IPS-15b (cell line): ENCODE measurements around the gene ARHGAP23.

ENCODE experiments used
- H3K27me3 ChIP-seq: one replicate; pipeline ENCODE4 v1.6.1; 2013; ENCODE audit warnings: low read length; ENCODE audit not compliant: control insufficient read depth, insufficient read depth
- H3K36me3 ChIP-seq: one replicate; pipeline ENCODE4 v1.6.1; 2013; ENCODE audit warnings: low read length; ENCODE audit not compliant: control insufficient read depth, insufficient read depth
- H3K4me1 ChIP-seq: one replicate; pipeline ENCODE4 v1.6.1; 2013; ENCODE audit warnings: mild to moderate bottlenecking, low read length; ENCODE audit not compliant: control insufficient read depth, insufficient read depth
- H3K4me3 ChIP-seq: one replicate; pipeline ENCODE4 v1.5.1; 2013; ENCODE audit warnings: low read depth, low read length
- H3K9ac ChIP-seq: one replicate; pipeline ENCODE4 v1.6.1; 2013; ENCODE audit warnings: low read depth, mild to moderate bottlenecking, low read length
- H3K9me3 ChIP-seq: one replicate; pipeline ENCODE4 v1.6.1; 2013; ENCODE audit warnings: mild to moderate bottlenecking, low read length; ENCODE audit not compliant: control insufficient read depth, insufficient read depth

Gene ARHGAP23

DNA sequence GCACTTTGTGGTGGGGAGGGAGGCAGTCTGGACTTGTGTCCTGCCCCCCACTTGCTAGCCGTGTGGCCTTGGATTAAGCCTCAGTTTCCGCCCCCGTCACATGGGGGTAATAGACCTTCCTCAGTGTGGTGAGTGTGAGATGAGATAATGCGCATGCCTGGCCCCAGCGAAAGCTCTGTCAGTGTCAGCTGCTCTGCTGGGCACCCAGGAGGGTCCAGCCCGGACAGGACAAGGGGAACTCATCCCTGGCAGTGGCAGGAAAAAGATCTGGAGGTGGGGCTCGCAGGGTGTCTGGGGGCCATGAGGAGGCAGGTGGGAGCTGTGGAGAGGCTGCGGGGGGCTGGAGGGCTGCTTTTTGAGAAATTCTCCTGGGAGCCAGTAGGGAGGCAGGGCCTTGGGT is 114.0 kb downstream of the ARHGAP23 start:
- no peak overlapping the region for H3K4me3 ChIP-seq
- H3K36me3 ChIP-seq: no peaks in the 10 kb centered on the region
- peaks cover 2% of the 10 kb centered on the region for H3K4me1 ChIP-seq
- H3K9ac ChIP-seq: no peak overlapping the region
- H3K27me3 ChIP-seq: no peaks in the 10 kb centered on the region
- H3K9me3 ChIP-seq: no peaks in the 10 kb centered on the region

DNA sequence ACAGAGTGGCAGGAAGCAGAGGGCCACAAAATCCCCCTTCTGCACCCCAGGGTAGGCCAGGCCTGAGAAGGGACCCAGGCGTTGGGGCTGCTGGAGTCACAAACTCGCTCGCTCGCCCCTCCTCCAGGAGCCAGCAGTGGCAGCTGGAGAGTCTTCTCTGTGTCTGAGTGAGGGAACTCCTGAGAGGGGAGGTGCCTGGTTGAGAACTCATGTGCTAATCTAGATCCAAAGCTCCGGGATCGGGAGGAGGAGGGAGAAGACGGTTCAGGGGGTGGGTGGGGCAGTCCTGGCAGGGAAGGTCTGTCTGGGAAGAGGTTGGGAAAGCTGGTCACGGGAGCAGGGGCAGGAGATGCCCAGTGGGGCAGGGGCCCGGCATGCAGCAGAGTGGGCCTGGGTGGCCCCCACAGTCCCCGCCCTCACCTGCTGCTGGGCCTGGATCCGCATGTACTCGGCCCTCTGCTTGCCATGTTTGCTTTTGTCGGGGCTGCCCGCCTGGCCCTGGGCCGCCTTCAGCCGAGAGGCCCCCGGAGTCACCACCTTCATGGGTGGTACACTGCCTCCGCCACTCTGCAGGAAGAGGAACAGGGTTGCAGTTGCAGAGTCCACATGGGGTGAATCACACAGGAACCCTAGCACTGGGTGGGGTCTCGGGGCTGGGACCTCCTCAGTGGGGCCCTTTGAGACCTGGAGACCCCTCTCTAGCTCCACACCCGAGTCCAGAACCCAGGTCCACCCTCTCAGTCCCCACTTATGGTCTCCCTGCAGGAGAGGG is 115.3 kb downstream of the ARHGAP23 start:
- Histone ChIP-seq H3K4me1 (peaks cover 2% of the 10 kb centered on the region), H3K4me3 (no peak overlapping the region), H3K27me3 (no peaks in the 10 kb centered on the region), H3K9ac (no peak overlapping the region), H3K36me3 (no peaks in the 10 kb centered on the region), H3K9me3 (no peaks in the 10 kb centered on the region)

DNA sequence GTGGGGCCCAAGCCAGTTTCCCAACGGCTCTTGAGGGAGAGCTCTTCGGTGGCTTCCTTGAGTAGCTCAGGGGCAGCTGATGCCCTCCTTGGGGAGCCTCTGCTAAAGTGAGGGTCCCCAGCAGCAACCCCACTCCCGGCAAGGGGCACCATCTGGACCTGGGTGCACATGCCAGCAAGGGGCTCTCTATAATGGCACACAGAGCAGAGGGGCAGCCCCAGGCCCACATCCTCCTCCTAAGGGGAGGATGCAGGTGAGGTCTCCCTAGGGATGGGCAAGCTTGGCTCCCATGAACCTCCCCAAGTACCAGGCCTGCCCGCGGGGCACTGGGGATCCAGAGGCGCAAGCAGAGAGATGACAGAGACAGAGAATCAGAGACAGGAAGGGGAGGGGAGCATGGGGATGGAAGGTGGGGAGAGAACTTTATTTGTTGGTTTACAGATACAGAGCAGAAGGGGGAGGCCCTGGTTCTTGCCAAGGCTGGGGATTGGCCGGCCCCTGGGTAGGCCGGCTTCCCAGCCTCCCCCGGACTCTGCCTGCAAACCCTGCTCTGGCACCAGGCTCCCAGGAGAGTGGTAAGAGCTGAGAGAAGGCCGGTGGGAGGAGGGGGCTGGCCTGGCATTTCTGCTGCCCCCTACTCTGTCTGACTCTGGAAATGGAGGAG is 116.0 kb downstream of the ARHGAP23 start:
- no peaks in the 10 kb centered on the region for H3K9me3 ChIP-seq
- H3K4me3 ChIP-seq: no peak overlapping the region
- no peak overlapping the region for H3K9ac ChIP-seq
- no peaks in the 10 kb centered on the region for H3K36me3 ChIP-seq
- no peaks in the 10 kb centered on the region for H3K27me3 ChIP-seq
- H3K4me1 ChIP-seq: peaks cover 2% of the 10 kb centered on the region

DNA sequence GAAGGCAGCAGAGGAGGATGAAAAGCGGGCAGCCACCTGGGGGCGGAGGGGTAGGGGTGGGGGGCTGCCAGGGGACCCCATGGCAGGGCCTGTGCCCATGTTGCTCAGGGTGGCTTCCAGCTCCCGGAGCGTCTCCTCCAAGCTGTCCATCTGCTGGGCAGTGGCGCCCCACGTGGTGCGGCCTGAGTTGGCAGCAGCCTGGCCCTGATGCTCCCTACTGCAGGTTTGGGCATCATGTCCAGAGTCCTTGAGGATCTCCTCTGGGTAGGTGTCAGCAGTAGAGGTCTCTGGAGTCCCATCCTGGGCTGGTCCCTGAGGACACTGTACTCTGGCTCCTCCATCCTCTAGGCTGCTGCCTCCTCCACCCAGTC is 116.6 kb downstream of the ARHGAP23 start:
- H3K27me3 ChIP-seq: no peaks in the 10 kb centered on the region
- H3K36me3 ChIP-seq: no peaks in the 10 kb centered on the region
- H3K9ac ChIP-seq: no peak overlapping the region
- H3K9me3 ChIP-seq: no peaks in the 10 kb centered on the region
- peaks cover 2% of the 10 kb centered on the region for H3K4me1 ChIP-seq
- no peak overlapping the region for H3K4me3 ChIP-seq

DNA sequence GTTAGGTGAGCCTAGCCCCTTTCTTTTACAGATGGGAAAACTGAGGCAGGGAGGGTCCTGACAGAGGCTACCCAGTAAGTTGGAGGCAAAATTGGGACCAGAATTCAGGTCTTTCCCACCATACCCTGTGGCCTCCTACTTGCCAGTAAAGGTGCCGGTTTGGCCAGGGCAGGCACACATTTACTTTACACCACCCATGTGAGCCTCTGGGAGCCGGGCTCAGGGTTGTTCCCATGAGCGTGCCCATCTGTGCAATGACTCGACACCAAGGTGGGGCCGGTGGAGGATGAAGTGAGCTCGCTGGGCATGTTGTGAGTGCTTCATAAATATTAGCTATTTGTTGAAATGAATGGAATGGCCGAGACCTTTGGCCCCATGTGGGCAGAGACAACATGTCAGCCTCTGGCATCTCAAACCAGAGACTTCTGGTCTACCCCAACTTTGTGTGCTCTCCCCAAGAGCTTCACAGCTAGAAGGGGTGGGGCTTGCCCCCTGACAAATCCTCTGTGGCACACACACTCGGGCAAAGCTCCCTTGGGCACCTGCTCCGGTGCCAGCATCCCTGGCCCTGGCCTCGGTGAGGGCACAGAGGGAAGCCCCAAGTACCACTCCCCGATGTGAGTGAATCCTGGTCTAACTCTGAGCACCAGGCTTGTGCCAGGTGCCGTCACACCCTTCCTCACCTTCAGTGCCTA is 117.4 kb downstream of the ARHGAP23 start:
- Histone ChIP-seq H3K27me3 (no peaks in the 10 kb centered on the region), H3K4me1 (no peaks in the 10 kb centered on the region), H3K36me3 (no peaks in the 10 kb centered on the region), H3K4me3 (no peak overlapping the region), H3K9ac (no peak overlapping the region), H3K9me3 (no peaks in the 10 kb centered on the region)

DNA sequence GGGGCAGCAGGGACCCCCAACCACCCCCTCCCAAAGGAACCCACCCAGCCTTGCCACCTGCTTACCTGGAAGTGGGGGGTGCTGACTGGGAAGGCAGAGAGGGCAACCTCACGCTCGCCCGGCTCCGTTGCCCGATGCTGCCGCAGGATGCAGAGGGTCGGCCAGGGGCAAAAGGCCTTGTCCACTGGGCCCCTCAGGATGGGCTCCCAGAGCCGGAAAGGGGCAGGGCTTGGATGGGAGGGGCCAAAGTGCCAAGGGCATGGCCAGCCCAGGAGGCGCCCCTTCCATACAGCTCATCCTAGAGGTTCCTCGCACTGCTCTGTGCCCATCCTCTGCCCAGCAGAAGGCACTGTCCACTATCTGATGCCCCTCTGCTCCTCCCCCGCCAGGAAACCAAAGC is 118.1 kb downstream of the ARHGAP23 start:
- Histone ChIP-seq H3K4me3 (no peak overlapping the region), H3K27me3 (no peaks in the 10 kb centered on the region)

DNA sequence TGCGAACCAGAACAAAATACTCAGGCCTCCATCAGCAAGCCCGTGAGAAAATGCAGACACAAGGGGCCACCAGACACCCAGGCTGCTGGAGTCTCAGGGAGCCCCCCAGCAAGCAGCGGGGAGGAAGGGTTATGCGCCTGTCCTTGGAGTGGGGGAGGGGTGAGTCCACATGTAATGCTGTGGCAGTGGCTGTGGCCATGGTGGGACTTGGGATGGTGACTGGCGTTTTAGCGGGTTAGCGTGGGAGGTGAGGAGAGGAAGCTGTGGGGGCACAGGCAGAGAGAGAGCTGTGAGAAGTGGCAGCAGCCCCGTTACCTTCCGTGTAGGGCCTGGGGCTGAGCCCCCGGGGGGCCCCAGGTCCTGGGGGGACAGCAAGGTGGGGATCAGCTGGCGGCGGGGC is 119.2 kb downstream of the ARHGAP23 start:
- no peaks in the 10 kb centered on the region for H3K4me1 ChIP-seq
- no peaks in the 10 kb centered on the region for H3K27me3 ChIP-seq
- H3K4me3 ChIP-seq: no peak overlapping the region
- no peaks in the 10 kb centered on the region for H3K9me3 ChIP-seq
- no peaks in the 10 kb centered on the region for H3K36me3 ChIP-seq
- no peak overlapping the region for H3K9ac ChIP-seq

More for the DNA sequence above, 118.1 kb downstream of the ARHGAP23 start:
- Histone ChIP-seq H3K36me3 (no peaks in the 10 kb centered on the region), H3K4me1 (no peaks in the 10 kb centered on the region), H3K9me3 (no peaks in the 10 kb centered on the region), H3K9ac (no peak overlapping the region)

DNA sequence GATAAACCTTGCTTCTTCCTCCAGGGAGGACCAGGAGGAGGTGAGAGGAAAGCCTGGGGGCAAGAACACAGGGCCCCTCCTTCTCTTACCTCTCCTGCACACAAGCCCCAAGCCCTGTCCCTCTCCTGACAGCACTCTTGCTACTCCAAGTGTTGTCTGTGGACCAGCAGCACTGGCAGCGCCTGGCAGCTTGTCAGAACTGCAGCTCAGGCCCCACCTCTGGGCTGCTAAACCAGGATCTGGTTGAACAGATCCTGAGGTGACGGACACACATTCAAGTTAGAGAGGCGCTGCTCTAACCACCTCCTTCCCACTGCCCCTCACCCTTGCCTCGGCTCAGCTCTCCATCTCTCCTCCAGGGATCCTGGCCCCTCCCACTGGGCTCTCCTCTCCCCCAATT is 121.0 kb downstream of the ARHGAP23 start:
- H3K36me3 ChIP-seq: no peaks in the 10 kb centered on the region
- H3K9ac ChIP-seq: no peak overlapping the region
- H3K9me3 ChIP-seq: no peaks in the 10 kb centered on the region
- no peaks in the 10 kb centered on the region for H3K4me1 ChIP-seq
- H3K27me3 ChIP-seq: no peaks in the 10 kb centered on the region
- no peak overlapping the region for H3K4me3 ChIP-seq

DNA sequence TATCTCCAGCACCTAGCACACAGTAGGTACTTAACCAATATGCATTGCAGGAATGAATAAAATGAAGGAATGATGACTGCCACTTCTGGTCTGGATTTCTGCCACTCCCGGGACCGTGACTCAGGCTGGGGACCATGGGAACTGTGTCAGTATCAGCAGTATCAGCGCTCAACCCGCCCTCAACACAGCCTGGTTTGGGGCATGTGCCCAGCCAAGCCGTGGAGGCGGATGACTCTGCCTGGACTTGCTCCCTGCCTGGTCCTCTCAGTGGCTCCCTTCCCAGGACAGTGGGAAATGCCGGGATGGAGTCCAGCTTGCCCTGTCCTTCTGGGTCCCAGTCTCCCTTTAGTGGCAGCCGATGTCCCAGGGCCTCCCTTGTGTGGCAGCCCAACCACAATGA is 122.4 kb downstream of the ARHGAP23 start:
- Histone ChIP-seq H3K4me1 (no peaks in the 10 kb centered on the region), H3K9ac (no peak overlapping the region), H3K27me3 (peaks cover 3% of the 10 kb centered on the region), H3K36me3 (no peaks in the 10 kb centered on the region), H3K4me3 (no peak overlapping the region), H3K9me3 (no peaks in the 10 kb centered on the region)

DNA sequence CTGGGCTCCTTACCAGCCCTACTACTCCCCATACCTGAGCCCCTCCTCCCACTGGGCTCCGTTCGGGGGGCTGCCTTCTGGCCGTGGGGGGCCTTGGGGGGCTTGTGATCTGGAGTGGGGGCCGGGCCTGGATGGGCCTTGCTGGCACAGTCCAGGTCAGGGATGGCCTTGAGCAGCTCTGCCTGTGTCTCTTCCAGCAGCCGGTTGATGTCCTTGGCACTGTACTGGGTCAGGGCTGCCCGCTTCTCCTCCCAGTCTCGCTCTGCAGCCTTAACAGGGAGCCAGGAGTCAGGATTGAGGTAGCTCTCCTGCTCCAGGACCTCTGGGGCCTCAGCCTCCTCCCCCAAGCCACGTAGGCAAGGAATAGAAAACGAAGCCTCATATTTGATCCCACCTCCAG is 122.9 kb downstream of the ARHGAP23 start:
- Histone ChIP-seq H3K4me3 (no peak overlapping the region), H3K27me3 (peaks cover 3% of the 10 kb centered on the region), H3K9me3 (no peaks in the 10 kb centered on the region), H3K36me3 (no peaks in the 10 kb centered on the region), H3K4me1 (no peaks in the 10 kb centered on the region), H3K9ac (no peak overlapping the region)

DNA sequence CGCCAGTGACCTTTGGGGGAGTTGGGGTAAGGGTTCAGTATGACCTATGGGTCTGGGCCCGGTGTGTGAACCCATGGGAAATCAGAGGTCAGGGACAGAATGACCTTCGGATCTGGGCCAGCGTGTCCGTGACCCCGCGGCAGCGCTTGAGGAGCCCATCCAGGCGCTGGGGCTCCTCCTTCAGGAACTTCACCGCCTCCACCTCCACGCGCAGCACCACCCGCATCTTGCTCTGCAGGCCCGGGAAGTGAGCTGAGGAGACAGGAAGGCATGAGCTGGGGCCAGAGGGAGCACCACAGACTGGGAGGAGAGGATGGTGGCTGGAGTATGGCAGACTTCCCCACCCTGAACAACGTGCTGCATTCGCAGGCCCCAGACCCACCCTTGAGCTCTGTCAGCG is 124.1 kb downstream of the ARHGAP23 start:
- H3K9ac ChIP-seq: no peak overlapping the region
- peaks cover 14% of the 10 kb centered on the region for H3K27me3 ChIP-seq
- no peak overlapping the region for H3K4me3 ChIP-seq
- no peaks in the 10 kb centered on the region for H3K36me3 ChIP-seq
- H3K9me3 ChIP-seq: no peaks in the 10 kb centered on the region
- H3K4me1 ChIP-seq: no peaks in the 10 kb centered on the region
